Tibial artery (tissue), 4 donors: ENCODE data around the gene VPS26C.

ENCODE experiments used
- DNase-seq, 2 donors: peaks; one replicate each; pipeline ENCODE4 v3.0.0-alpha.2; 2019
- H3K27ac ChIP-seq, 2 donors: fragments of 200-600 bp; sonication (generic) in 1 of 2; 1 replicate in 1 of 2; 2 replicates in 1 of 2; pipeline ENCODE4 v1.5.1; 2018 to 2019; ENCODE audit warnings: mild to moderate bottlenecking in 1 of 2
- H3K27me3 ChIP-seq, 2 donors: fragments of 200-600 bp; sonication (generic) in 1 of 2; one replicate each; pipeline versions ENCODE4 v1.5.1 to v1.6.0; 2016 to 2019
- H3K36me3 ChIP-seq, 3 donors: fragments of 200-600 bp; sonication (generic) in 2 of 3; one replicate each; pipeline ENCODE4 v1.5.1; 2016 to 2019; ENCODE audit warnings: mild to moderate bottlenecking in 2 of 3
- H3K4me1 ChIP-seq, 4 donors: fragments of 200-600 bp; sonication (generic) in 2 of 4; 1 replicate in 3 of 4; 2 replicates in 1 of 4; pipeline ENCODE4 v1.5.1; 2016 to 2019
- H3K4me3 ChIP-seq, 2 donors: fragments of 200-600 bp; sonication (generic) in 1 of 2; 1 replicate in 1 of 2; 2 replicates in 1 of 2; pipeline ENCODE4 v1.5.1; 2018 to 2019; ENCODE audit warnings: mild to moderate bottlenecking in 2 of 2
- H3K9me3 ChIP-seq, 3 donors: fragments of 200-600 bp; sonication (generic) in 1 of 3; one replicate each; pipeline ENCODE4 v1.5.1; 2016 to 2019
- CTCF ChIP-seq, 2 experiments: fragments of 200-600 bp in 1 of 2; fragments of 450-650 bp in 1 of 2; IDR thresholded peaks; one replicate each; pipeline ENCODE4 v1.5.1; 2017 to 2019; ENCODE audit warnings: antibody characterized with exemption in 2 of 2, mild to moderate bottlenecking in 1 of 2, moderate library complexity in 1 of 2
- intact Hi-C: fragments of 100-400 bp; cut with DNase I; formaldehyde crosslinking; loops from one replicate; pipeline ENCODE4 v1.15.0; 2023; ENCODE audit warnings: low total_unique reads

The VPS26C gene

GRCh38 chr21:37259426-37259825 is 7.7 kb downstream of the VPS26C start:
- TF ChIP-seq CTCF (IDR thresholded peaks at IDR 0.05): no peak
- Histone ChIP-seq H3K4me1 (peaks cover 0 to 24% (median 15%) of the 10 kb centered on the region in 4 donors), H3K4me3 (no peak overlapping the region), H3K36me3 (no peaks in the 10 kb centered on the region), H3K27ac (no peak overlapping the region), H3K9me3 (no peaks in the 10 kb centered on the region), H3K27me3 (no peaks in the 10 kb centered on the region)
- DNase-seq: no peak
- intact Hi-C loops: loop anchor here (5.0 kb wide), 1 partner anchor 52 kb away; no protein-coding TSS in a partner anchor

GRCh38 chr21:37257967-37258877 is 8.9 kb downstream of the VPS26C start:
- Histone ChIP-seq H3K4me1 (peaks cover 0 to 22% (median 15%) of the 10 kb centered on the region in 4 donors), H3K4me3 (peak overlapping the region; percentile 51 to 69), H3K27ac (peak overlapping the region; percentile 65 to 76), H3K36me3 (no peaks in the 10 kb centered on the region), H3K27me3 (no peaks in the 10 kb centered on the region), H3K9me3 (no peaks in the 10 kb centered on the region)
- intact Hi-C loops: loop anchor here (5.0 kb wide), 1 partner anchor 51 kb away; no protein-coding TSS in a partner anchor
- peak in 1 of 2 donors; percentile 72 for DNase-seq
- no peak for TF ChIP-seq CTCF (IDR thresholded peaks at IDR 0.05)

GRCh38 chr21:37257511-37257966 is 9.6 kb downstream of the VPS26C start:
- intact Hi-C loops: loop anchor here (5.0 kb wide), 1 partner anchor 50 kb away; no protein-coding TSS in a partner anchor

GRCh38 chr21:37253991-37254390 is 13.1 kb downstream of the VPS26C start:
- H3K4me1 ChIP-seq: peaks cover 0 to 24% (median 15%) of the 10 kb centered on the region in 4 donors
- DNase-seq: no peak
- no peaks in the 10 kb centered on the region for H3K9me3 ChIP-seq
- no peak for TF ChIP-seq CTCF (IDR thresholded peaks at IDR 0.05)
- H3K4me3 ChIP-seq: no peak overlapping the region
- intact Hi-C loops: no loop called here
- H3K36me3 ChIP-seq: no peaks in the 10 kb centered on the region
- H3K27ac ChIP-seq: no peak overlapping the region
- H3K27me3 ChIP-seq: no peaks in the 10 kb centered on the region

More at GRCh38 chr21:37257511-37257966, 9.6 kb downstream of the VPS26C start:
- Histone ChIP-seq H3K36me3 (no peaks in the 10 kb centered on the region), H3K4me1 (peaks cover 0 to 22% (median 15%) of the 10 kb centered on the region in 4 donors), H3K9me3 (no peaks in the 10 kb centered on the region), H3K27ac (peak overlapping the region; percentile 65 to 76), H3K4me3 (peak overlapping the region; percentile 51 to 69), H3K27me3 (no peaks in the 10 kb centered on the region)
- no peak for TF ChIP-seq CTCF (IDR thresholded peaks at IDR 0.05)
- peak in 1 of 2 donors; percentile 68 for DNase-seq

GRCh38 chr21:37251294-37251634 is 15.9 kb downstream of the VPS26C start:
- TF ChIP-seq CTCF (IDR thresholded peaks at IDR 0.05): no peak
- H3K36me3 ChIP-seq: no peaks in the 10 kb centered on the region
- peaks cover 0 to 14% (median 2%) of the 10 kb centered on the region in 4 donors for H3K4me1 ChIP-seq
- no peak for DNase-seq
- intact Hi-C loops: no loop called here
- H3K4me3 ChIP-seq: no peak overlapping the region
- no peak overlapping the region for H3K27ac ChIP-seq
- no peaks in the 10 kb centered on the region for H3K9me3 ChIP-seq
- no peaks in the 10 kb centered on the region for H3K27me3 ChIP-seq
